GM12872 (cell line): ENCODE measurements around the gene CLRN2.
A peak's percentile ranks its signal among the peaks of the same experiment; 100 is the strongest.

Experiments used
- TF ChIP-seq, protein P1 (sequence below): IDR thresholded peaks from 3 replicates; pipeline ENCODE4 v1.5.1; 2011; ENCODE audit warnings: low read depth, mild to moderate bottlenecking, low read length, moderate library complexity; ENCODE audit not compliant: insufficient read depth

CLRN2 gene

DNA sequence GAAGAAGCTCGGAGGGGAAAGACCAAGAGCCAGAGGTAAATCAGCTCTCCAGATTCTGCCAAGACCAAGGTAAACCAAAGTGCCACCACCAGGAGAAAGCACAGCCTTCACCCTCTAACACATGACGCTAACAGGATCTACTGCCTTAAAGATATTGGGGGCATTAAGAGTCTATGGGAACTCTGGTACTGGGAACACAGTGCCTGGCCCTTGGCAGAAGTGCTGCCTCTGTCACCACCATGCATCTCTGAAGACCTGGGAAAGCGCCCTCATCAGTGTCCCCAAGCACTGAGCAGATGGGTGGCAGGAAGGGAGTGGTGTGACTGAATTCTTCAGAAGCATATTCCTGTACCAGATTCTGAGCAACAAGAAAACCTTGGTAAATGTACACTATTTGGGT lies 4.4 kb upstream of the CLRN2 start:
- TF ChIP-seq, protein P1, sequence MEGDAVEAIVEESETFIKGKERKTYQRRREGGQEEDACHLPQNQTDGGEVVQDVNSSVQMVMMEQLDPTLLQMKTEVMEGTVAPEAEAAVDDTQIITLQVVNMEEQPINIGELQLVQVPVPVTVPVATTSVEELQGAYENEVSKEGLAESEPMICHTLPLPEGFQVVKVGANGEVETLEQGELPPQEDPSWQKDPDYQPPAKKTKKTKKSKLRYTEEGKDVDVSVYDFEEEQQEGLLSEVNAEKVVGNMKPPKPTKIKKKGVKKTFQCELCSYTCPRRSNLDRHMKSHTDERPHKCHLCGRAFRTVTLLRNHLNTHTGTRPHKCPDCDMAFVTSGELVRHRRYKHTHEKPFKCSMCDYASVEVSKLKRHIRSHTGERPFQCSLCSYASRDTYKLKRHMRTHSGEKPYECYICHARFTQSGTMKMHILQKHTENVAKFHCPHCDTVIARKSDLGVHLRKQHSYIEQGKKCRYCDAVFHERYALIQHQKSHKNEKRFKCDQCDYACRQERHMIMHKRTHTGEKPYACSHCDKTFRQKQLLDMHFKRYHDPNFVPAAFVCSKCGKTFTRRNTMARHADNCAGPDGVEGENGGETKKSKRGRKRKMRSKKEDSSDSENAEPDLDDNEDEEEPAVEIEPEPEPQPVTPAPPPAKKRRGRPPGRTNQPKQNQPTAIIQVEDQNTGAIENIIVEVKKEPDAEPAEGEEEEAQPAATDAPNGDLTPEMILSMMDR = no peak

DNA sequence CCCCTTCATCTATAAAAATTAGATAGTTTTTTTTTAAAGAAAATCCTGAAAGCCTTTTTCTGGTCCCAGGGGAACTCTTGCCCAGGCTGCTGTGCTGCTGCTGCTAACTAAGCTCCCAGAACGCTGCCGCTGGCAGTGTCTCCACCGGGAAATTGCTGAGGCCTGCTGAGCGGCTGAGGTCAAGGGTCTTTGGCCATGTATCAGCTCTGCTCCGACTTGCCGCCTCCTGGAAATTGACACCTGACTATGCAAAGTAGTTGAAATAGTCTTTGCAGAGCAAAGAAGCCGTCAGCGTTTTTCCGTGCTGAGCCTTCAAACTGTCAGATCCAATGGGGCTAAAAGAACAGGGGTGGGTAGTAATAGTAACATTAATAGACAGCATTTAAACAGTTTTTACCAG lies 3.9 kb upstream of the CLRN2 start:
- TF ChIP-seq, protein P1 = no peak

DNA sequence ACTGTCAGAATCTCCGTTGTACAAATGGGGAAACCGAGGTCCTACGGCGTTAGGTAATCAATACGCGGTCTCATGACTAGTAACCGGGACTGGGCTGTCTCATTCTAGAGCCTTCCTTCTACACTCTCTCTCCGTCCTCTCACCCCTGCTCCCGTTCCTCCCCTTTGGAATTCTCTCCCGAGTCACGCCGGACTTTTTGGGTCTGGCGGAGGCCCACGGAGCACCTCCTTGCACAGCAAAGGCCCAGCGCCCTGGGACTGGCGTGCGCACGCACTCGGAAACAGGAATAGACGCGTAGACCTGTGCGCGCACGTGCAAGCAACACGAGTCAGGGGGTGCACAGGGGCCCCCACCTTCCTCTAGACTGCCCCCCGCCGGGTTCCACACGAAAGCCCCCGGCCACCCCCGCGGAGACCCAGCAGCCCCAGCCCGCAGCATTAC lies 3.4 kb upstream of the CLRN2 start:
- TF ChIP-seq, protein P1 = no peak

DNA sequence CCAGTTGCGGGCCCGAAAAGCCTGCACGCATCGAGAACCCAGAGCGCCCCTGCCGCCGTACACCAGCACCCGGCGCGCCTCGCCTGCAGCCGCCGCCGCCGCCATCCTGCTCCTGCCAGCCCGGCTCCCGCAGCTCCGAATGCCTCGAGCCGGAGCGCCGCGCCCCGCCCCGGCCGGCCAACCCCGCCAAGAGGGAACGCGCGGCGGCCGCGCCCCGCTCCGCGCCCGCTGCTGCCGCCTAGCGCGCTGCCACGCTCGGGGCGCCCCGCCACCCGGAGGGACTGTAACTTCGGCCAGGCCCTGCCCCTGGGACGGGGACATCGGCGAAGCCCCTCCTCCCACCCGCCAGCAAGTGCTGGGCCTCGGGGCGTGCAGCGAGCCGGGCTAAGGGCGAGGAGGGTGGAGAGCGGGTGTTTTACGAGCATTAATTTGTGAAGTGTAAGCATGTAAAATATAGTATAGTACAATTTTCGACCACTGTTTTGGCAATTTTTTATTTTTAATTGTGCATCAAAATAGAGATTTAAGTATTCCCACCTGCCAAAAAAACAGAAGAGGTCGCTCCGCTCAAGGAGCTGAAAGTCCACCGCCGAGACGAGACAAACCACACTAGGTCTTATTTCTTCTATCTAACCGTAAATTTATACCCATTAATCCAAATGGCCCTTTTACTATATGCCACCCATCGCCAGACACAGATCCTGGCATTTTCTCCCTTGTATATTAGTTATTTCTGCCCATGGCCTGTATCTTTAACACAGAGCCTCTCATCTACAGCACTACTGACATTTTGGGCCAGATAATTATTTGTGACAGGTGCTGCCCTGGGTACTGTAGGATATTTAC lies 2.8 kb upstream of the CLRN2 start, which contains the start of gene QDPR:
Gene QDPR, minus strand, starts transcription at position 141 of the 846 bp plus-strand sequence. Its CDS starts 36 bp downstream, at position 105.
- TF ChIP-seq, protein P1 = peak; percentile 26; the same call in 2 of the 3 replicates

DNA sequence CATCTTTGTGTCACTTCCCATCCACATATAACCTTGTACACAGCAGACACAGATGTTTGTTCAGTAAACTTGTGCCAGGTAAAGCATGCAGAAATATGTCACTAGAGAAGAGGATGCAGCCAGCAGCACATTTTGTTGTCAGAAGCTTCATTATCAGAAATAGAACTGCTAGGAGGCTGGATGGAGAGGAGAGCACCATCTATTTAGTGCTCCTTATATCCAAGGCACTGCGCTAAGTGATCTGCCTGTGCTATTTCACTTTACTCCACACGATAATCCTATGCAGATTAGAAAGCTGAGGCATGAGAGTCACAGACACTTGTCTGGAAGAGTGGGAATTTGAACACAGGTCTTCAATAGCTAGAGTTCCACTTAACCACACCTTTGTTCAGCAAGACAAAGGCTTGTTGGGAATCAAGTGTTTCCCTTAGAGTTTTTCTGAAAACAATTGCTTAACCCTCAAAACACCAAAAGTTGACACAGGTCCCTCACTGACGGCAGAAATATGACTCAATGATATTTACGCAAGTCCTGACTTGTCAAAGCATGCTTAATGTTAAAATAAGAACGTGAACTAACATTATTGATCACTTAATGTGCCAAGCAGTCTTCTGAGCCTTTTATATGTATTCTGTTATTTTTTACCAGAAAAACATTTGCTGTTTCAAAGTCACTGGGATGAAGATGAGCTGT lies 1.8 kb upstream of the CLRN2 start:
- TF ChIP-seq, protein P1 = no peak

DNA sequence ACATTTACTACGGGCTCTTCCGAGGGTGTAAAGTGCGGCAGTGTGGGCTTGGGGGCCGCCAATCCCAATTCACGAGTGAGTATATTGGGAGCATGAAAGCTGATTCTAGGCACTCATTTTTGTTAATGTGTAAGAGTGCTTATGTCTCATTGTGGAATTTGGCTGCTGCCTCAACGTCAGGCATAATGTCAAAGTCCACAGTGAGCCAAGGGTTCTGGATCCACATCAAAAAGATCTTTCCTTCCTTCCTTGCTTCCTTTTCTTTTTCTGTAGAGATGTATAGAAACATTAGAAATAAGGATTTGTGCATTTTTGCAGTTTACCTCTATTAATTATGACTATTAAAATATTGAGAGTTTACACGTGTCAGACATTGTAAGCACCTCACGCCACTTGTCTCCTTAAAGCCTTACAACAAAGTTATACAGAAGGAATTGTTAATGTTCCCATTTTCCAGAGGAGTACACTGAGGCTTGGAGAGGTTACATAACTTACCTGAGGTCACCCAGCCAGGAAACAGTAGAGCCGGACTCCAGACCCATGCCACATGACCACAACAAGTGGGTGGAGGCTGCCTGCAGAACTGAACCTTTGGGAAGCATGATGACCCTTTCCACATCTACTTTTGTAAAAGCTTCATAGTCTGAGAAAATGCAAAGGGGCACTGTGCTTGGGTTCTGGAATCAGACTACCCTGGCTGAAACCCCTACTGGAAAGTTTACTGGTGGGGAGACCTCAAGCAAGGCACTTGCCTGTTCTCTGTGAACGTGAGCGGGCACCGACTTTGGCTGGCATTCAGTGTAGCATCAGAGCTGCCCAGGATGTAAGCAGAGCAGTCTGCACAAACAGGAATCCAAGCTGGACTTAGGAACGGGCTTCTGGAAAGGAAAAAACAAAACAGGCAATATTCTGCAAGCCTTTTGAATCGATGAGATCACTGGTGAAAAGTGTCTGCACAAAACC lies 761 bp downstream of the CLRN2 start:
- TF ChIP-seq, protein P1 = no peak

DNA sequence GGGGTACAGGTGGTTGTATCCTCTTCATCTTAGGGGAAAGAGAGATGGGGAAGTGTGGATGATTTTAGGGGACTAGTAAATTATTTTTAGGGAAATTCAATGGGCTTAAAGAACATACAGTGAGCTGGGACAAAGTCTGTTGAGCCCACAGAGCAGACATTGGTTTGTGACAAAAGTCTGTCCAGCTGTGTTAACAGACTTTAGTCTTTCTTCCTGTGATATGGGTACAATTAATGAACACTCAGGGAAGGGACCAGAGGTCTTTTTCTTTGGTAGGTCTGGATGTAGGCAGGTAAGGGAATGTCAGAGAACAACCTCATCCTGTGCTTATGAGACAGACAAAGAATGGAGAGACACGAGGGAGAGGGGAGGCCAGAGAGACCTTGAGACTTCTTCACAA lies 2.0 kb downstream of the CLRN2 start:
- TF ChIP-seq, protein P1 = no peak
